Kidney epithelial cell (primary cell): ENCODE measurements around the gene RELA. TPM values are rescaled to one million over a fixed set of nuclear protein-coding genes. Genes with fewer than 3 reads are reported as not detected.
A peak's percentile ranks its signal among the peaks of the same experiment; 100 is the strongest.

Experiments
- DNase-seq: peaks from one replicate; pipeline ENCODE4 v3.0.0-alpha.2; 2010; ENCODE audit warnings: low read depth
- H3K27me3 ChIP-seq: 2 replicates; pipeline ENCODE4 v1.6.0; 2011; ENCODE audit warnings: low read length; ENCODE audit not compliant: control insufficient read depth, insufficient read depth
- H3K36me3 ChIP-seq: 2 replicates; pipeline ENCODE4 v1.5.1; 2011; ENCODE audit warnings: low read length; ENCODE audit not compliant: control insufficient read depth, insufficient read depth
- H3K4me3 ChIP-seq: 2 replicates; pipeline ENCODE4 v1.5.1; 2011; ENCODE audit warnings: low read depth, mild to moderate bottlenecking, control low read depth, low read length
- CTCF ChIP-seq: IDR thresholded peaks from 2 replicates; pipeline ENCODE4 v1.5.1; 2011; ENCODE audit warnings: mild to moderate bottlenecking, moderate library complexity, low read length, control low read depth, inconsistent platforms; ENCODE audit not compliant: insufficient read depth, poor library complexity, severe bottlenecking
- total RNA-seq: library from RNA; depleted of rRNA; stranded (reverse); fragments of >200 nt; gene quantifications from 2 replicates; pipeline ENCODE4 v1.2.3, GENCODE V29; 2015

The RELA gene
- total RNA-seq, 1 donor from 2014 or later = 64.3 TPM

DNA sequence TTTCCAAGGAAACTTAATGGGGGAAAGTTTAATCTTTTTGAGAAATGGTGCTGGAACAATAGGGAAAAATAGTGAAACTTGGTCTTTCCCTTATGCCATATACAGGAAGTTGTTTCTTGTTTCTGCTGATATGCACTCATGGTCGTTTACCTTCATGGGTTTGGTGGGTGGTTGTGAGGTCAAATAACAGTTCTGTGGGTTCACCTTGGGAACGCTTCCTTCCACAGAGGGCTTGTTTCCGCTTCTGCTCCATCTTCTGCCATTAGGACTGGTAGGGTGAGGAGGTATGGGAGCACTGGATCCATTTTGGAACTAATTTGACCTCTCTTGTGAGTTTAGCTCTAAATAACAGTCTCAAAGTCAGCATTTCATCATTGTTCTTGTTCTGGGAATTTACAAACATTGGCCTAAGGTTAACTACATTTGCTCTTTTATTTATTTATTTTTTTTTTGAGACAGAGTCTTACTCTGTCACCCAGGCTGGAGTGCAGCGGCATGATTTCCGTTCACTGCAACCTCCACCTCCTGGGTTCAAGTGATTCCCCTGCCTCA is 17.6 kb upstream of the RELA start:
- DNase-seq = no peak
- Histone ChIP-seq H3K36me3 (no peaks in the 10 kb centered on the region), H3K4me3 (no peak overlapping the region), H3K27me3 (no peaks in the 10 kb centered on the region)
- no peak for TF ChIP-seq CTCF

DNA sequence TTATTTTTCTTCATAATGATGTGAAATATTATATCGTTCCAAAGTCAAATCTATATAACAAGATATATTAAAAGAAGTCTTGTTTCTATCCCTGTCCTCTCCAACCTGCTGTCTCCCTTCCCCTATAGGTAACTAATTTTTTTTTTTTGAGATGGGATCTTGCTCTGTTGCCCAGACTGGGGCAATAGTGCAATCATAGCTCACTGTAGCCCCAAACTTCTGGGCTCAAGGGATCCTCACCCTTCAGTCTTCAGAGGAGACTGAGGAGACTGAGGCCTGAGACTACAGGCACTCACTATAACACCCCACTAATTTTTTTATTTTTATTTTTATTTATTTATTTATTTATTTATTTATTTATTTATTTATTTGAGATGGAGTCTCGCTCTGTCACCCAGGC is 10.3 kb upstream of the RELA start:
- no peak for DNase-seq
- no peak for TF ChIP-seq CTCF
- no peaks in the 10 kb centered on the region for H3K27me3 ChIP-seq
- no peaks in the 10 kb centered on the region for H3K36me3 ChIP-seq
- H3K4me3 ChIP-seq = no peak overlapping the region

GRCh38 chr11:65672180-65672860 is 9.6 kb upstream of the RELA start:
- TF ChIP-seq CTCF = no peak
- Histone ChIP-seq H3K27me3 (no peaks in the 10 kb centered on the region), H3K36me3 (no peaks in the 10 kb centered on the region), H3K4me3 (no peak overlapping the region)
- DNase-seq = no peak

- TF ChIP-seq CTCF = no peak
- H3K4me3 ChIP-seq = peak overlapping the region; percentile 92
- H3K36me3 ChIP-seq = peaks cover 4% of the 10 kb centered on the region
- no peaks in the 10 kb centered on the region for H3K27me3 ChIP-seq
- DNase-seq = no peak
Observed at GRCh38 chr11:65663639-65664200, 1.0 kb upstream of the RELA start.

DNA sequence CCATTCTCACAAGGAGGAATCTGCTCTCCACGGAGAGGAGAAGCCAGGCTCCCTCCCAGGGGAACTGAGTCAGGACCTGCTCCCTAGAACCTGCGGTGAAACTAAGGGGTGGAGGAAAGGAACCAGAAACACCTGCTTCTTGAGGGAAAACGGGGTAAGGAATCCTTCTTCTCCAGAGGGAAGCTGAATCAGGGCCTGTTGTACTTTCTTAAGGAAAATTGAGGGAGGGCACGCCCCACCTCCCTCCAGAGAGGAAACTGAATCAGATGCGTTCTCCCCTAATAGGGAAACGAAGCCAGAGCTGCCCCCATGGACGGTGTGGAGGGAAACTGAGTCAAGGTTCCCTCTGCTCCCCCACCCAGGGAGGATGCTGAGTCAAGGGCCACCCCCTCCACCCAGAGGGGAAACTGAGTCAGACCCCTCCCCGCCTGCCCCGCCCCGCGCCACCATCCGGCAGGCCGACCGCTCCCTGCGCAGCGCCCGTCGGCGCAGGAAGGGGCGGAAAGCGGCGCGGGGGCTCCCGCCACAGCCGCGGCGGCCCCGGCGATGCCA is 393 bp downstream of the RELA start:
- no peak for DNase-seq
- TF ChIP-seq CTCF = no peak
- Histone ChIP-seq H3K36me3 (peaks cover 4% of the 10 kb centered on the region), H3K27me3 (no peaks in the 10 kb centered on the region), H3K4me3 (peak overlapping the region; percentile 92)
